K562 (cell line): ENCODE data around the gene GLB1L3.

ENCODE experiments used
- CBFB ChIP-seq: sonication (generic); formaldehyde crosslinking; IDR thresholded peaks from 2 replicates; pipeline ENCODE4 v1.4.0; 2020; ENCODE audit warnings: mild to moderate bottlenecking, missing genetic modification reagents
- HLTF ChIP-seq: fragments of 450-650 bp; IDR thresholded peaks from 2 replicates; pipeline ENCODE4 v1.6.1; 2016
- ZFX ChIP-seq: sonication (generic); formaldehyde crosslinking; IDR thresholded peaks from 2 replicates; pipeline ENCODE4 v1.8.0; 2022; ENCODE audit warnings: mild to moderate bottlenecking, missing genetic modification reagents, moderate library complexity
- TF ChIP-seq, protein P1 (sequence below), 3 experiments: IDR thresholded peaks in 2 of 3; conservative IDR thresholded peaks in 1 of 3; 2 replicates each; pipeline ENCODE4 v1.5.1; 2011 to 2012; ENCODE audit warnings: low read length in 3 of 3, mild to moderate bottlenecking in 3 of 3, control low read depth in 2 of 3, improper control_type of control experiment in 1 of 3, inconsistent platforms in 1 of 3, low read depth in 1 of 3, mixed read lengths in 1 of 3, moderate library complexity in 1 of 3; ENCODE audit not compliant: insufficient read depth in 2 of 3

DNA sequence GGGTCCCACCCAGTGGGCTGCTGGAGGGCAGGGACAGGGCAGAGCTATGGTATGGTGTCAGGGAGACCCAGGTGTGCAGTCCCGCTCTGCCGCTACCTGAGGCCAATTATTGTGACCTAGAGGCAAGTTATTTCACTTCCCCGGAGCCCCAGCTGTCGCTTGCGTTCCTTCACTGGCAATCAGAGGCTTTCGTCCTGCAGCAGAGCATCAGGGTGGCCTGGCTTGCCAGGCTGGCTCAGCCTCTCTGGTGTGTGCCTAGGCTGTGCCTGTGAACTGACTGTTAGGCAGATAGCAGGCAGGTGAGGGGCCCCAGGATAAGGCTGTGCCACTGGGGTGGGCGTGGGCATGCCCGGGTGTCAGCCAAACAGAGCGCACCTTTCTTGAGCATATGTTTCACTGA, 87.0 kb downstream of the GLB1L3 start:
- TF ChIP-seq, protein P1, sequence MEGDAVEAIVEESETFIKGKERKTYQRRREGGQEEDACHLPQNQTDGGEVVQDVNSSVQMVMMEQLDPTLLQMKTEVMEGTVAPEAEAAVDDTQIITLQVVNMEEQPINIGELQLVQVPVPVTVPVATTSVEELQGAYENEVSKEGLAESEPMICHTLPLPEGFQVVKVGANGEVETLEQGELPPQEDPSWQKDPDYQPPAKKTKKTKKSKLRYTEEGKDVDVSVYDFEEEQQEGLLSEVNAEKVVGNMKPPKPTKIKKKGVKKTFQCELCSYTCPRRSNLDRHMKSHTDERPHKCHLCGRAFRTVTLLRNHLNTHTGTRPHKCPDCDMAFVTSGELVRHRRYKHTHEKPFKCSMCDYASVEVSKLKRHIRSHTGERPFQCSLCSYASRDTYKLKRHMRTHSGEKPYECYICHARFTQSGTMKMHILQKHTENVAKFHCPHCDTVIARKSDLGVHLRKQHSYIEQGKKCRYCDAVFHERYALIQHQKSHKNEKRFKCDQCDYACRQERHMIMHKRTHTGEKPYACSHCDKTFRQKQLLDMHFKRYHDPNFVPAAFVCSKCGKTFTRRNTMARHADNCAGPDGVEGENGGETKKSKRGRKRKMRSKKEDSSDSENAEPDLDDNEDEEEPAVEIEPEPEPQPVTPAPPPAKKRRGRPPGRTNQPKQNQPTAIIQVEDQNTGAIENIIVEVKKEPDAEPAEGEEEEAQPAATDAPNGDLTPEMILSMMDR (IDR thresholded peaks at IDR 0.05 in 2 of 3, conservative IDR thresholded peaks at IDR 0.05 in 1 of 3; ENCODE audit: insufficient read depth in 2 of 3, low read depth in 1 of 3, low read length in 3 of 3): no peak
- TF ChIP-seq CBFB (CRISPR knock-in tag): no peak
- TF ChIP-seq ZFX: no peak
- no peak for TF ChIP-seq HLTF
